ENCODE data around the gene SLC26A4. TPM values are rescaled to one million over a fixed set of nuclear protein-coding genes. Genes with fewer than 3 reads are reported as not detected.

SLC26A4 gene
- total RNA-seq, 1 experiment from 2014 or later = 0.33 TPM

- Histone ChIP-seq H3K9ac (ENCODE audit: extremely low read depth, insufficient read length, low read length) (no peak overlapping the region), H2BK12ac (ENCODE audit: insufficient read length, low read depth, low read length) (no peak overlapping the region), H2AK5ac (ENCODE audit: insufficient read length, low read length) (no peak overlapping the region), H3K27ac (ENCODE audit: insufficient read length, low read depth, low read length) (no peak overlapping the region), H4K91ac (ENCODE audit: insufficient read length, low read depth, low read length) (no peak overlapping the region), H3K18ac (ENCODE audit: insufficient read length, low read depth, low read length) (no peak overlapping the region), H4K8ac (replicated peaks; ENCODE audit: insufficient read length, low read depth, low read length) (no peak overlapping the region), H2AFZ (ENCODE audit: low read length) (no peak overlapping the region), H3K4ac (ENCODE audit: low read depth, low read length) (no peak overlapping the region), H3K4me1 (ENCODE audit: insufficient read depth, low read length) (no peaks in the 10 kb centered on the region), H3K23ac (ENCODE audit: insufficient read length, low read depth, low read length) (no peak overlapping the region), H3K56ac (ENCODE audit: insufficient read length, low read depth, low read length) (no peak overlapping the region), H4K20me1 (ENCODE audit: control insufficient read depth, insufficient read depth, insufficient read length) (no peaks in the 10 kb centered on the region), H3K4me2 (ENCODE audit: insufficient read depth, insufficient read length, low read length) (no peak overlapping the region), H3K27me3 (ENCODE audit: insufficient read depth, low read length) (no peaks in the 10 kb centered on the region), H2BK5ac (ENCODE audit: insufficient read length, low read length) (no peak overlapping the region), H4K5ac (ENCODE audit: insufficient read length, low read depth, low read length) (no peak overlapping the region), H3K23me2 (ENCODE audit: insufficient read length, low read depth, low read length, poor library complexity, severe bottlenecking) (no peaks in the 10 kb centered on the region), H2BK20ac (ENCODE audit: low read depth, low read length, poor library complexity, severe bottlenecking) (no peak overlapping the region), H2BK120ac (ENCODE audit: low read depth, low read length, poor library complexity, severe bottlenecking) (no peak overlapping the region), H3T11ph (ENCODE audit: low read length) (no peak overlapping the region), H3K79me1 (ENCODE audit: insufficient read depth, low read depth, low read length, poor library complexity, severe bottlenecking) (no peaks in the 10 kb centered on the region), H3K9me3 (ENCODE audit: control insufficient read depth, low read depth, low read length) (no peaks in the 10 kb centered on the region), H2BK15ac (ENCODE audit: low read depth, low read length) (no peak overlapping the region), H3K14ac (ENCODE audit: insufficient read depth, low read length) (no peak overlapping the region), H3K79me2 (ENCODE audit: insufficient read depth, low read length) (no peaks in the 10 kb centered on the region)
- WGBS (ENCODE audit: extremely low coverage, insufficient read length, low lambda C conversion rate) = no CpG with 5 or more reads among the region's 9 CpGs
- Mint-ChIP-seq H3K4me1 (no peaks in the 10 kb centered on the region), H3K27ac (no peak overlapping the region), H3K9me3 (peaks cover 4% of the 10 kb centered on the region in 2 experiments; a peak in 3 of 5 replicates), H3K4me3 (no peak overlapping the region), H3K27me3 (ENCODE audit: low read depth) (peaks cover 10% of the 10 kb centered on the region), H3K36me3 (ENCODE audit: insufficient read depth in 1 of 3, low read depth in 3 of 3) (no peaks in the 10 kb centered on the region)
- TF ChIP-seq CTCF (conservative IDR thresholded peaks at IDR 0.05) = no peak
- DNase-seq = no peak
Measured at GRCh38 chr7:107644309-107644974, 16.2 kb upstream of the SLC26A4 start.

Data from H9 (cell line).